Measurements from ENCODE around the gene OR6F1.

DNA sequence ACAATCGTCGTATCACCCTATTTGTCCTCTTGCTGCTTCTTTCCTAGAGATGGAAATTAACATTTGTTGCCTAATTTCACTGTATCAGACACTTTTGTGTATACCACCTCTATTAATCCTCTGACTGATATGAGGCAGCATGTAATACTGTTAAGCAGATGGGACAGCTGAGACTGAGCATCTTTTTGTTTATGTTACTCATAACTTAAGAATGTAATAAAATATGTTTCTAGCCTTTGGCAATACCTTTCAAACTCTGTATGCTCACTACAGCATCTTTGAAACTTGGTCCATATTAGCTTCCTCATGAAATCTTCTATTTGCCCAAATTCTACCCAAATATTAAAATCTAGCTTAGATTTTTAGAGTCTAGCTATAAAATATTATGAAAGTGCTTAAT is 24.3 kb upstream of the OR6F1 start:
- TF ChIP-seq CREM (CRISPR knock-in tag; IDR thresholded peaks at IDR 0.05), result no peak
- TF ChIP-seq CTCF (IDR thresholded peaks at IDR 0.05), result no peak
- TF ChIP-seq, protein P1, sequence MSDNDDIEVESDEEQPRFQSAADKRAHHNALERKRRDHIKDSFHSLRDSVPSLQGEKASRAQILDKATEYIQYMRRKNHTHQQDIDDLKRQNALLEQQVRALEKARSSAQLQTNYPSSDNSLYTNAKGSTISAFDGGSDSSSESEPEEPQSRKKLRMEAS (CRISPR knock-in tag; IDR thresholded peaks at IDR 0.05), result no peak
- TF ChIP-seq, protein P2, sequence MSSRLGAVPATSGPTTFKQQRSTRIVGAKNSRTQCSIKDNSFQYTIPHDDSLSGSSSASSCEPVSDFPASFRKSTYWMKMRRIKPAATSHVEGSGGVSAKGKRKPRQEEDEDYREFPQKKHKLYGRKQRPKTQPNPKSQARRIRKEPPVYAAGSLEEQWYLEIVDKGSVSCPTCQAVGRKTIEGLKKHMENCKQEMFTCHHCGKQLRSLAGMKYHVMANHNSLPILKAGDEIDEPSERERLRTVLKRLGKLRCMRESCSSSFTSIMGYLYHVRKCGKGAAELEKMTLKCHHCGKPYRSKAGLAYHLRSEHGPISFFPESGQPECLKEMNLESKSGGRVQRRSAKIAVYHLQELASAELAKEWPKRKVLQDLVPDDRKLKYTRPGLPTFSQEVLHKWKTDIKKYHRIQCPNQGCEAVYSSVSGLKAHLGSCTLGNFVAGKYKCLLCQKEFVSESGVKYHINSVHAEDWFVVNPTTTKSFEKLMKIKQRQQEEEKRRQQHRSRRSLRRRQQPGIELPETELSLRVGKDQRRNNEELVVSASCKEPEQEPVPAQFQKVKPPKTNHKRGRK (CRISPR knock-in tag; IDR thresholded peaks at IDR 0.05; ENCODE audit: borderline replicate concordance), result no peak
- TF ChIP-seq TEAD4 (CRISPR knock-in tag; IDR thresholded peaks at IDR 0.05), result no peak
- TF ChIP-seq JUN (CRISPR knock-in tag; IDR thresholded peaks at IDR 0.05), result no peak
- TF ChIP-seq FOXP1 (CRISPR knock-in tag; IDR thresholded peaks at IDR 0.05; ENCODE audit: borderline replicate concordance), result no peak
- TF ChIP-seq TP53 (CRISPR knock-in tag; IDR thresholded peaks at IDR 0.05), result no peak
- TF ChIP-seq TEAD1 (CRISPR knock-in tag; IDR thresholded peaks at IDR 0.05), result no peak
- no peak for TF ChIP-seq MLX (CRISPR knock-in tag; IDR thresholded peaks at IDR 0.05)
- TF ChIP-seq, protein P3, sequence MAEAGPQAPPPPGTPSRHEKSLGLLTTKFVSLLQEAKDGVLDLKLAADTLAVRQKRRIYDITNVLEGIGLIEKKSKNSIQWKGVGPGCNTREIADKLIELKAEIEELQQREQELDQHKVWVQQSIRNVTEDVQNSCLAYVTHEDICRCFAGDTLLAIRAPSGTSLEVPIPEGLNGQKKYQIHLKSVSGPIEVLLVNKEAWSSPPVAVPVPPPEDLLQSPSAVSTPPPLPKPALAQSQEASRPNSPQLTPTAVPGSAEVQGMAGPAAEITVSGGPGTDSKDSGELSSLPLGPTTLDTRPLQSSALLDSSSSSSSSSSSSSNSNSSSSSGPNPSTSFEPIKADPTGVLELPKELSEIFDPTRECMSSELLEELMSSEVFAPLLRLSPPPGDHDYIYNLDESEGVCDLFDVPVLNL (CRISPR knock-in tag; IDR thresholded peaks at IDR 0.05; ENCODE audit: borderline replicate concordance, low read depth), result no peak

Measured in WTC11 (cell line).